HEK293 (cell line): ENCODE results near the gene RACK1.
A peak's percentile ranks its signal among the peaks of the same experiment; 100 is the strongest.

Experiments
- GLI4 ChIP-seq: fragments of 450-650 bp; formaldehyde crosslinking; IDR thresholded peaks from 2 replicates; pipeline ENCODE4 v1.5.1; 2016; ENCODE audit warnings: missing biosample characterization, missing genetic modification characterization
- KLF8 ChIP-seq: fragments of 450-650 bp; formaldehyde crosslinking; IDR thresholded peaks from 2 replicates; pipeline ENCODE4 v1.5.1; 2016; ENCODE audit warnings: missing biosample characterization, missing genetic modification characterization
- YY2 ChIP-seq: fragments of 450-650 bp; formaldehyde crosslinking; IDR thresholded peaks from 2 replicates; pipeline ENCODE4 v1.5.1; 2016; ENCODE audit warnings: missing biosample characterization, missing genetic modification characterization
- ZBTB10 ChIP-seq: fragments of 450-650 bp; formaldehyde crosslinking; IDR thresholded peaks from 2 replicates; pipeline ENCODE4 v1.5.1; 2016; ENCODE audit warnings: missing biosample characterization, missing genetic modification characterization
- ZBTB48 ChIP-seq: fragments of 450-650 bp; formaldehyde crosslinking; IDR thresholded peaks from 2 replicates; pipeline ENCODE4 v1.5.1; 2016; ENCODE audit warnings: missing biosample characterization, missing genetic modification characterization
- ZNF211 ChIP-seq: fragments of 450-650 bp; formaldehyde crosslinking; IDR thresholded peaks from 2 replicates; pipeline ENCODE4 v1.5.1; 2016; ENCODE audit warnings: low read depth, missing biosample characterization, missing genetic modification characterization
- ZNF26 ChIP-seq: fragments of 450-650 bp; formaldehyde crosslinking; IDR thresholded peaks from 2 replicates; pipeline ENCODE4 v1.5.1; 2016; ENCODE audit warnings: missing biosample characterization, missing genetic modification characterization
- ZNF280D ChIP-seq: fragments of 450-650 bp; formaldehyde crosslinking; IDR thresholded peaks from 2 replicates; pipeline ENCODE4 v1.5.1; 2016; ENCODE audit warnings: missing biosample characterization, missing genetic modification characterization
- ZNF302 ChIP-seq: fragments of 450-650 bp; formaldehyde crosslinking; IDR thresholded peaks from 2 replicates; pipeline ENCODE4 v1.5.1; 2016; ENCODE audit warnings: missing biosample characterization, missing genetic modification characterization, low read depth
- ZNF426 ChIP-seq: fragments of 450-650 bp; formaldehyde crosslinking; IDR thresholded peaks from 2 replicates; pipeline ENCODE4 v1.5.1; 2017; ENCODE audit warnings: missing biosample characterization, missing genetic modification characterization, mild to moderate bottlenecking, inconsistent platforms, moderate library complexity
- ZNF704 ChIP-seq: fragments of 450-650 bp; formaldehyde crosslinking; IDR thresholded peaks from 2 replicates; pipeline ENCODE4 v1.5.1; 2016; ENCODE audit warnings: missing biosample characterization, missing genetic modification characterization
- TF ChIP-seq, protein P1 (sequence below): fragments of 450-650 bp; formaldehyde crosslinking; IDR thresholded peaks from 2 replicates; pipeline ENCODE4 v1.5.1; 2016; ENCODE audit warnings: missing biosample characterization, missing genetic modification characterization, borderline replicate concordance
- TF ChIP-seq, protein P2 (sequence below): fragments of 450-650 bp; formaldehyde crosslinking; IDR thresholded peaks from 2 replicates; pipeline ENCODE4 v1.5.1; 2016; ENCODE audit warnings: missing biosample characterization, missing genetic modification characterization
- TF ChIP-seq, protein P3 (sequence below): IDR thresholded peaks from 2 replicates; pipeline ENCODE4 v1.6.1; 2011; ENCODE audit warnings: mild to moderate bottlenecking, low read depth, low read length, borderline replicate concordance

RACK1 gene

GRCh38 chr5:181218795-181219124 is 24.9 kb downstream of the RACK1 start (continued):
- TF ChIP-seq, protein P1, sequence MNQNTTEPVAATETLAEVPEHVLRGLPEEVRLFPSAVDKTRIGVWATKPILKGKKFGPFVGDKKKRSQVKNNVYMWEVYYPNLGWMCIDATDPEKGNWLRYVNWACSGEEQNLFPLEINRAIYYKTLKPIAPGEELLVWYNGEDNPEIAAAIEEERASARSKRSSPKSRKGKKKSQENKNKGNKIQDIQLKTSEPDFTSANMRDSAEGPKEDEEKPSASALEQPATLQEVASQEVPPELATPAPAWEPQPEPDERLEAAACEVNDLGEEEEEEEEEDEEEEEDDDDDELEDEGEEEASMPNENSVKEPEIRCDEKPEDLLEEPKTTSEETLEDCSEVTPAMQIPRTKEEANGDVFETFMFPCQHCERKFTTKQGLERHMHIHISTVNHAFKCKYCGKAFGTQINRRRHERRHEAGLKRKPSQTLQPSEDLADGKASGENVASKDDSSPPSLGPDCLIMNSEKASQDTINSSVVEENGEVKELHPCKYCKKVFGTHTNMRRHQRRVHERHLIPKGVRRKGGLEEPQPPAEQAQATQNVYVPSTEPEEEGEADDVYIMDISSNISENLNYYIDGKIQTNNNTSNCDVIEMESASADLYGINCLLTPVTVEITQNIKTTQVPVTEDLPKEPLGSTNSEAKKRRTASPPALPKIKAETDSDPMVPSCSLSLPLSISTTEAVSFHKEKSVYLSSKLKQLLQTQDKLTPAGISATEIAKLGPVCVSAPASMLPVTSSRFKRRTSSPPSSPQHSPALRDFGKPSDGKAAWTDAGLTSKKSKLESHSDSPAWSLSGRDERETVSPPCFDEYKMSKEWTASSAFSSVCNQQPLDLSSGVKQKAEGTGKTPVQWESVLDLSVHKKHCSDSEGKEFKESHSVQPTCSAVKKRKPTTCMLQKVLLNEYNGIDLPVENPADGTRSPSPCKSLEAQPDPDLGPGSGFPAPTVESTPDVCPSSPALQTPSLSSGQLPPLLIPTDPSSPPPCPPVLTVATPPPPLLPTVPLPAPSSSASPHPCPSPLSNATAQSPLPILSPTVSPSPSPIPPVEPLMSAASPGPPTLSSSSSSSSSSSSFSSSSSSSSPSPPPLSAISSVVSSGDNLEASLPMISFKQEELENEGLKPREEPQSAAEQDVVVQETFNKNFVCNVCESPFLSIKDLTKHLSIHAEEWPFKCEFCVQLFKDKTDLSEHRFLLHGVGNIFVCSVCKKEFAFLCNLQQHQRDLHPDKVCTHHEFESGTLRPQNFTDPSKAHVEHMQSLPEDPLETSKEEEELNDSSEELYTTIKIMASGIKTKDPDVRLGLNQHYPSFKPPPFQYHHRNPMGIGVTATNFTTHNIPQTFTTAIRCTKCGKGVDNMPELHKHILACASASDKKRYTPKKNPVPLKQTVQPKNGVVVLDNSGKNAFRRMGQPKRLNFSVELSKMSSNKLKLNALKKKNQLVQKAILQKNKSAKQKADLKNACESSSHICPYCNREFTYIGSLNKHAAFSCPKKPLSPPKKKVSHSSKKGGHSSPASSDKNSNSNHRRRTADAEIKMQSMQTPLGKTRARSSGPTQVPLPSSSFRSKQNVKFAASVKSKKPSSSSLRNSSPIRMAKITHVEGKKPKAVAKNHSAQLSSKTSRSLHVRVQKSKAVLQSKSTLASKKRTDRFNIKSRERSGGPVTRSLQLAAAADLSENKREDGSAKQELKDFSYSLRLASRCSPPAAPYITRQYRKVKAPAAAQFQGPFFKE: no peak
- TF ChIP-seq ZBTB48 (tag by site-specific recombination) (no peak), ZNF26 (no peak), KLF8 (tag by site-specific recombination) (no peak), ZNF704 (no peak), YY2 (no peak), ZNF302 (no peak), ZNF280D (tag by site-specific recombination) (peak; percentile 91; the same call in 1 of the 2 replicates), GLI4 (tag by site-specific recombination) (no peak), ZNF426 (tag by site-specific recombination) (no peak), ZBTB10 (tag by site-specific recombination) (no peak), ZNF211 (tag by site-specific recombination) (no peak)
- TF ChIP-seq, protein P2, sequence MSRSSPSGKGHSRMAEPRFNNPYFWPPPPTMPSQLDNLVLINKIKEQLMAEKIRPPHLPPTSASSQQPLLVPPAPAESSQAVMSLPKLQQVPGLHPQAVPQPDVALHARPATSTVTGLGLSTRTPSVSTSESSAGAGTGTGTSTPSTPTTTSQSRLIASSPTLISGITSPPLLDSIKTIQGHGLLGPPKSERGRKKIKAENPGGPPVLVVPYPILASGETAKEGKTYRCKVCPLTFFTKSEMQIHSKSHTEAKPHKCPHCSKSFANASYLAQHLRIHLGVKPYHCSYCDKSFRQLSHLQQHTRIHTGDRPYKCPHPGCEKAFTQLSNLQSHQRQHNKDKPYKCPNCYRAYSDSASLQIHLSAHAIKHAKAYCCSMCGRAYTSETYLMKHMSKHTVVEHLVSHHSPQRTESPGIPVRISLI (tag by site-specific recombination): 0 out of 2 replicates have a peak, but pooled peaks have one; percentile 5
- TF ChIP-seq, protein P3, sequence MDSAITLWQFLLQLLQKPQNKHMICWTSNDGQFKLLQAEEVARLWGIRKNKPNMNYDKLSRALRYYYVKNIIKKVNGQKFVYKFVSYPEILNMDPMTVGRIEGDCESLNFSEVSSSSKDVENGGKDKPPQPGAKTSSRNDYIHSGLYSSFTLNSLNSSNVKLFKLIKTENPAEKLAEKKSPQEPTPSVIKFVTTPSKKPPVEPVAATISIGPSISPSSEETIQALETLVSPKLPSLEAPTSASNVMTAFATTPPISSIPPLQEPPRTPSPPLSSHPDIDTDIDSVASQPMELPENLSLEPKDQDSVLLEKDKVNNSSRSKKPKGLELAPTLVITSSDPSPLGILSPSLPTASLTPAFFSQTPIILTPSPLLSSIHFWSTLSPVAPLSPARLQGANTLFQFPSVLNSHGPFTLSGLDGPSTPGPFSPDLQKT: no peak
